Heart right ventricle (tissue), 16 donors: Measurements from ENCODE around the gene PRICKLE1. TPM values are rescaled to one million over a fixed set of nuclear protein-coding genes. Genes with fewer than 3 reads are reported as not detected.

Source experiments
- ATAC-seq, 8 donors: fragments of 200-7000 bp; cut with Tn5 transposase; one replicate each; pipeline ENCODE4 v1.9.1; 2020; ENCODE audit warnings: mild to moderate bottlenecking in 8 of 8, moderate library complexity in 8 of 8, moderate number of reproducible peaks in 1 of 8
- DNase-seq, 2 donors: peaks; one replicate each; pipeline ENCODE4 v3.0.0-alpha.2; 2020
- H3K27ac ChIP-seq, 10 donors: fragments of 200-600 bp; sonication (generic) in 2 of 10; one replicate each; pipeline versions ENCODE4 v1.5.0 to v1.8.0; 2020 to 2022; ENCODE audit warnings: mild to moderate bottlenecking in 3 of 10
- H3K27me3 ChIP-seq, 7 donors: fragments of 200-600 bp; one replicate each; pipeline ENCODE4 v1.8.0; 2021 to 2022; ENCODE audit warnings: mild to moderate bottlenecking in 2 of 7
- H3K36me3 ChIP-seq, 9 donors: fragments of 200-600 bp; sonication (generic) in 1 of 9; one replicate each; pipeline versions ENCODE4 v1.5.0 to v1.8.0; 2020 to 2022; ENCODE audit warnings: mild to moderate bottlenecking in 2 of 9
- H3K4me1 ChIP-seq, 9 donors: fragments of 200-600 bp; sonication (generic) in 1 of 9; one replicate each; pipeline versions ENCODE4 v1.5.0 to v1.8.0; 2020 to 2022; ENCODE audit warnings: mild to moderate bottlenecking in 4 of 9
- H3K4me3 ChIP-seq, 10 donors: fragments of 200-600 bp; sonication (generic) in 2 of 10; one replicate each; pipeline versions ENCODE4 v1.5.0 to v1.8.0; 2020 to 2022; ENCODE audit warnings: mild to moderate bottlenecking in 7 of 10, moderate library complexity in 2 of 10
- H3K9me3 ChIP-seq, 11 donors: fragments of 200-600 bp in 10 of 11; sonication (generic) in 2 of 11; one replicate each; pipeline versions ENCODE4 v1.5.0 to v1.8.0; 2013 to 2022; ENCODE audit warnings: mild to moderate bottlenecking in 2 of 11, control low read depth in 1 of 11, moderate library complexity in 1 of 11
- CTCF ChIP-seq, 9 donors: fragments of 200-600 bp; sonication (generic) in 2 of 9; IDR thresholded peaks; one replicate each; pipeline versions ENCODE4 v1.5.0 to v1.8.0; 2021 to 2022; ENCODE audit warnings: antibody characterized with exemption in 9 of 9, mild to moderate bottlenecking in 5 of 9, moderate library complexity in 1 of 9
- WGBS, 2 donors: extraction: QIAGEN DNeasy Blood & Tissue Kit; methylation state at CpG; one replicate each; pipeline ENCODE4 v1.1.7; 2013; ENCODE audit warnings: inconsistent platforms in 1 of 2; 5-methylcytosine and 5-hydroxymethylcytosine counted together
- intact Hi-C, 10 donors: fragments of 100-400 bp; cut with DNase I; formaldehyde crosslinking; loops; one replicate each; pipeline versions ENCODE4 v1.11.1 to v1.14.2; 2022
- polyA plus RNA-seq, 2 donors: library from polyadenylated mRNA; stranded (reverse); fragments of 200-250 nt; gene quantifications; one replicate each; pipeline ENCODE4 v1.2.3, GENCODE V29; 2013
- total RNA-seq, 10 donors: library from RNA; stranded (reverse); fragmentation: NEBNext Ultra II Directional in 3 of 10; extraction: Animal tissue kit (Norgen Biotek cat#: 25700) in 3 of 10; gene quantifications; one replicate each; pipeline versions ENCODE4 v1.2.1 to v1.2.4, GENCODE V29; 2021 to 2023
- donor health status: Arrhythmogenic right ventricular cardiomyopathy.
- donor health status: ischemic (EF 13 %, LVEDD 7.1; RV severe dilation, severe dysfunction).
- donor health status: healthy with polysubstance abuse.
- donor health status: DM: no; HTN: yes; CAD: no.
- donor health status: DM: no; HTN: no; CAD: no.
- donor health status: ischemic (EF 25% LVEDD 6.9; RV normal size, moderate dysfunction).
- donor health status: ischemic (EF 25% LVEDD 5.7; RV mildly dilated, moderate dysfunction).
- donor health status: healthy.
- donor health status: DM: yes; HTN: yes; CAD: no.
- donor health status: Ischemic cardiomyopathy.
- donor health status: ischemic (EF 35%, LVEDD 5.7; RV mildly dilated, moderate dysfunction).
- donor health status: nonischemic (EF 11% LVEDD 7.7; RV severe dilation, severe dysfunction).
- donor health status: DM: yes; HTN: yes; CAD: no.
- donor health status: PGD.
- donor health status: ischemic (EF 29% LVEDD 5.4; RV normal size, mild dysfunction).
- donor health status: nonischemic (EF 23%, LVEDD 6.1; RV moderate dilation, normal function).

Gene PRICKLE1
- total and polyA plus RNA-seq, 12 donors: 2.9 to 36.9 (median 17.8) TPM

GRCh38 chr12:42611571-42612230 lies 22.2 kb upstream of the PRICKLE1 start:
- intact Hi-C loops: no loop called here
- Histone ChIP-seq H3K27me3 (no peaks in the 10 kb centered on the region), H3K4me3 (no peak overlapping the region), H3K27ac (no peak overlapping the region), H3K36me3 (no peaks in the 10 kb centered on the region), H3K4me1 (peaks cover 0 to 4% (median 0%) of the 10 kb centered on the region in 9 donors), H3K9me3 (peaks cover 0 to 16% (median 7%) of the 10 kb centered on the region in 11 donors)
- DNase-seq (no peak), ATAC-seq (no peak)
- WGBS, 2 donors: 65 to 70% methylated on average over 4 of the region's 4 CpGs
- no peak for TF ChIP-seq CTCF (IDR thresholded peaks at IDR 0.05)

GRCh38 chr12:42609605-42610004 lies 20.1 kb upstream of the PRICKLE1 start:
- H3K36me3 ChIP-seq: no peaks in the 10 kb centered on the region
- 86 to 95% methylated on average over 8 of the region's 8 CpGs for WGBS, 2 donors
- no peak overlapping the region for H3K4me3 ChIP-seq
- intact Hi-C loops: no loop called here
- no peak for DNase-seq
- TF ChIP-seq CTCF (IDR thresholded peaks at IDR 0.05): no peak
- H3K27me3 ChIP-seq: no peaks in the 10 kb centered on the region
- no peak for ATAC-seq
- H3K4me1 ChIP-seq: peaks cover 0 to 4% (median 0%) of the 10 kb centered on the region in 9 donors
- no peaks in the 10 kb centered on the region for H3K9me3 ChIP-seq
- no peak overlapping the region for H3K27ac ChIP-seq

- Histone ChIP-seq H3K4me3 (no peak overlapping the region), H3K4me1 (peaks cover 0 to 4% (median 0%) of the 10 kb centered on the region in 9 donors), H3K27me3 (no peaks in the 10 kb centered on the region), H3K9me3 (no peaks in the 10 kb centered on the region), H3K36me3 (no peaks in the 10 kb centered on the region), H3K27ac (no peak overlapping the region)
- no peak for DNase-seq
- intact Hi-C loops: no loop called here
- no peak for ATAC-seq
- 77 to 85% methylated on average over 11 of the region's 11 CpGs for WGBS, 2 donors
- no peak for TF ChIP-seq CTCF (IDR thresholded peaks at IDR 0.05)
Measured at GRCh38 chr12:42608196-42608825, 18.8 kb upstream of the PRICKLE1 start.

GRCh38 chr12:42607584-42608058 lies 18.1 kb upstream of the PRICKLE1 start:
- H3K9me3 ChIP-seq: no peaks in the 10 kb centered on the region
- H3K27ac ChIP-seq: no peak overlapping the region
- intact Hi-C loops: no loop called here
- peaks cover 0 to 4% (median 0%) of the 10 kb centered on the region in 9 donors for H3K4me1 ChIP-seq
- no peak overlapping the region for H3K4me3 ChIP-seq
- WGBS, 2 donors: 71 to 85% methylated on average over 5 of the region's 5 CpGs
- H3K36me3 ChIP-seq: no peaks in the 10 kb centered on the region
- no peak for DNase-seq
- TF ChIP-seq CTCF (IDR thresholded peaks at IDR 0.05): no peak
- no peak for ATAC-seq
- H3K27me3 ChIP-seq: no peaks in the 10 kb centered on the region
